GM21576 (cell line): ENCODE results near the gene ST6GAL1.
A peak's percentile ranks its signal among the peaks of the same experiment; 100 is the strongest.

Source experiments
- ATAC-seq: cut with Tn5 transposase; IDR thresholded peaks from one replicate; pipeline ENCODE4 v1.9.1; 2021; ENCODE audit warnings: mild to moderate bottlenecking, moderate library complexity; ENCODE audit not compliant: unreplicated experiment

The ST6GAL1 gene

DNA sequence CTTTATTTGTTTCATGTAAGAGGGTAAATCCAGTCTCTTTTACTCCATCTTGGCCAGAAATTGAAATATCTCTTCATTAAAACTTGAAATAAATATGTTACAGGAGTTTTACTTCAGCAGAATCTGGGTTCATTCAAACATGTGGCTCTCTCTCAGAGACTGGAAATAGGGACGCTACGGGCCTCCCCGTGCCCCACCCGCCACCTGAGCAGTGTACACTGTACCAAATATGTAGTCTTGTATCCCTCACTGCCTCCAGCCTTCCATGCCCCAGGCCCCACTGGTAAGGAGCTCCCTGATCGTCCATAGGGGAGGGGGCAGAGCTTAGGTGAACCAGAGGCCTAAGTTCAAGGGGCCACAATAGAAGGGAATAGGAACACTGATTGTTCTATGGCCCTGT, 172.9 kb downstream of the ST6GAL1 start:
- no peak for ATAC-seq

GRCh38 chr3:187104342-187104741, 174.0 kb downstream of the ST6GAL1 start:
- ATAC-seq, result no peak

GRCh38 chr3:187104933-187105332, 174.6 kb downstream of the ST6GAL1 start:
- ATAC-seq, result no peak

DNA sequence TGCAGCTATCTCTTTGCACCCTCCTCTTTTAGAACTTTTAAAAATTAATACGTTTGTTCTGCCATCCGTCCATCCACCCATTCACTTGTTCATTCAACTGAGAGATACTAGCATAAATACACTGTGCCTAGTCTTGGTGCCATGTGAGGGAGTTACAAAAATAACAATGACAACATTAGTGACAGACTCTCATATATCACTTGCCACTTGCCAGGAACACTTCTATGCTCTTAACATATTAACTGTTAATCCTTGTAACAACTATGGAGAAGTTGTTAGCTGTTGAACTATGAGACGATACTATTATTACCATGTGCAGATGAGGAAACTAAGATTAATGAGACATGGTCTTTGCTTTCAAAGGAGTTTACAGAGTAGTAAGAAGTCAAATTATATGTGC, 175.4 kb downstream of the ST6GAL1 start:
- ATAC-seq, result no peak

GRCh38 chr3:187107989-187108388, 177.7 kb downstream of the ST6GAL1 start:
- no peak for ATAC-seq

GRCh38 chr3:187110156-187110555, 179.8 kb downstream of the ST6GAL1 start:
- ATAC-seq, result no peak

- ATAC-seq, result no peak
Observed at GRCh38 chr3:187112934-187113793, 182.8 kb downstream of the ST6GAL1 start.

GRCh38 chr3:187114511-187114910, 184.2 kb downstream of the ST6GAL1 start:
- no peak for ATAC-seq

GRCh38 chr3:187120326-187120725, 190.0 kb downstream of the ST6GAL1 start:
- ATAC-seq, result peak; percentile 48

DNA sequence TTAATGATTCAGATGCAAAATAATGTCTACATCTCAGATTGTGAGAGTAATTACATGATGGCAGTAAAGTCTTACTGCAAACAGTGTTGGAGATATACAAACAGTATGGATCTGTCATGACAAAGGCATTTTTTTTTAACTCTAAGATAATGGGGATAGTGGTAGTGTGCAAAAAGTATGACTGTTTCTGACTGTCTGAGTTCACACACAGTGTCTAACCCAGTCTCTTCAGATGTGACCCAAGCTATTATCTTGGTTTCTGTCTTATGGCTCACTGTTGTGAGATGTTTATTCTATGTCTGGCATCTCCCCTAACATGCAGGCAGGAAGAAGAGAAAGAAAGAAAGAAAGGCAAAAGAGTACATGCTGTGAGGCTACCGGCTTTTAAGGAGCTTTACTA, 191.9 kb downstream of the ST6GAL1 start:
- ATAC-seq, result no peak

DNA sequence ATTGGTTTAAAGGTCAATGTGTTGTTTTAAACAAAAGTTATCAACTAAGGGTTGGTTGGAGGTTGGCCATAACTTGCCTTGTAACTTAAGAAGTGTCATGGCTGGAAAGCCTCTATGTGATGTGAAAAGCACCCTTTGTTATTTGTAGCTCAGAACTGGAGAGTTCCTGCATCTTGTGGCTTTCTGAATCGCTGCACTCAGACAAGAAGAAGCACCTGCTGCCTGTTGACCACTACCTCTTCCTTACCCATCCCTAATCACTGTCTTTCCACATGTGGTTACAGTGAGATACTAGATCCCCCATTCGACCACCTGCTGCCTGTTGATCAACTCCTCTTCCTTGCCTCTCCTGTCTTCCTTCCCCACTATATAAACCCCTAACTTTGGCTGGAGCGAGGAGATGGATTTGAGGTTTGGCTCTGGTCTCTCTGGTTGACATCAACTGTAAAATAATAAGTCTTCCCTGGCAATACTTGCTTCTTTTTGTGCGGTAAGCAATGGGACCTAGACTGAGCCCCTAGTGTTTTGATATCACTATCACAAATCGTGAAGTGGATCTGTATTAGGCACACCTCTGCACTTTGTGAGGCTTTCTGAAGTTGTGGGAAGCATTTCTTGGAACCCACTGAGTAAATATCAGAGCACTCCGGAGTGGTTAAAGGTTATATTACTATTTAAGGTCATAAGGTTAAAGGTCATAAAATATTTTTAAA, 195.1 kb downstream of the ST6GAL1 start:
- ATAC-seq, result peak; percentile 82
